Measurements from ENCODE around the gene CAMSAP3.

The CAMSAP3 gene

DNA sequence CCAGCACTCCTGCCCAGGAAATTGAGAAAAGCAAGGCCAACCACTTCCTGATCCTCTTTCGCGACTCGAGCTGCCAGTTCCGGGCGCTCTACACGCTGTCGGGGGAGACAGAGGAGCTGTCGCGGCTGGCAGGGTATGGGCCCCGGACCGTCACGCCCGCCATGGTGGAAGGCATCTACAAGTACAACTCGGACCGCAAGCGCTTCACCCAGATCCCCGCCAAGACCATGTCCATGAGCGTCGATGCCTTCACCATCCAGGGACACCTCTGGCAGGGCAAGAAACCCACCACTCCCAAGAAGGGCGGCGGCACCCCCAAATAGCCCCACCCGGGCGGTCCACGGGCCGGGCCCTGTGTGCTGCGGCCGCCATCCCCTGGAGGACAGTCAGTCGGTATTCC, 22.1 kb downstream of the CAMSAP3 start:
- TF ChIP-seq, protein P1, sequence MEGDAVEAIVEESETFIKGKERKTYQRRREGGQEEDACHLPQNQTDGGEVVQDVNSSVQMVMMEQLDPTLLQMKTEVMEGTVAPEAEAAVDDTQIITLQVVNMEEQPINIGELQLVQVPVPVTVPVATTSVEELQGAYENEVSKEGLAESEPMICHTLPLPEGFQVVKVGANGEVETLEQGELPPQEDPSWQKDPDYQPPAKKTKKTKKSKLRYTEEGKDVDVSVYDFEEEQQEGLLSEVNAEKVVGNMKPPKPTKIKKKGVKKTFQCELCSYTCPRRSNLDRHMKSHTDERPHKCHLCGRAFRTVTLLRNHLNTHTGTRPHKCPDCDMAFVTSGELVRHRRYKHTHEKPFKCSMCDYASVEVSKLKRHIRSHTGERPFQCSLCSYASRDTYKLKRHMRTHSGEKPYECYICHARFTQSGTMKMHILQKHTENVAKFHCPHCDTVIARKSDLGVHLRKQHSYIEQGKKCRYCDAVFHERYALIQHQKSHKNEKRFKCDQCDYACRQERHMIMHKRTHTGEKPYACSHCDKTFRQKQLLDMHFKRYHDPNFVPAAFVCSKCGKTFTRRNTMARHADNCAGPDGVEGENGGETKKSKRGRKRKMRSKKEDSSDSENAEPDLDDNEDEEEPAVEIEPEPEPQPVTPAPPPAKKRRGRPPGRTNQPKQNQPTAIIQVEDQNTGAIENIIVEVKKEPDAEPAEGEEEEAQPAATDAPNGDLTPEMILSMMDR (conservative IDR thresholded peaks at IDR 0.05; ENCODE audit: low read depth), result no peak
- POLR2A ChIA-PET (ENCODE audit: low non-redundant PET), result no interaction called here
- CTCF ChIA-PET, result interaction anchor here (0.6 to 1.6 kb wide), 4 partner anchors 9 to 49 kb away, joined by 3 to 7 read pairs (median 5); no protein-coding TSS in a partner anchor
- DNase-seq (ENCODE audit: low spot score), result no peak
- H3K27ac ChIP-seq, result peak overlapping the region; percentile 41

DNA sequence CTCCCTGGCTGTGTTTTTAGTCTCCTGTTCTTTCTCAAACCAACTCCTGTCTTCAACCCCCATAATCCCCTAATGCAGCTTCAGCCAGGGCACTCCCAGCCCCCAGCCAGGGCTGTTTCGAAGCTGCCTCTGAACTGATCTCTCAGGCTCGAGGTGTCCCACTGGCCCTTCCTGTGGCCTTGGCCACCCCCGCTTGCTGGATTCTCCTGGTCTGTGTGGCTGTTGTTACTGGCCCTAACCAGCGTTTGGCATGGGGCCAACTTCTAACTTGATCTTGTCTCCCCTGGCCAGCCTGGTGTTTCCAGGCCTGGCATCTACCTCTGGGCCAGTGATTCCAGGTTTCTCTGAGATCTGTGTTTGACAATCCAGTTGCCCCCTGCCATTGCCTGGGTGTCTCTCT, 22.7 kb downstream of the CAMSAP3 start:
- DNase-seq (ENCODE audit: low spot score), result no peak
- TF ChIP-seq, protein P1 (conservative IDR thresholded peaks at IDR 0.05; ENCODE audit: low read depth), result no peak
- peak overlapping the region; percentile 41 for H3K27ac ChIP-seq
- ChIA-PET CTCF (interaction anchor here (0.7 to 1.6 kb wide), 4 partner anchors 9 to 50 kb away, joined by 3 to 7 read pairs (median 6); no protein-coding TSS in a partner anchor), POLR2A (ENCODE audit: low non-redundant PET) (interaction anchor here (0.5 to 1.0 kb wide), 2 partner anchors 11 to 202 kb away, joined by 3 to 4 read pairs; no protein-coding TSS in a partner anchor)

DNA sequence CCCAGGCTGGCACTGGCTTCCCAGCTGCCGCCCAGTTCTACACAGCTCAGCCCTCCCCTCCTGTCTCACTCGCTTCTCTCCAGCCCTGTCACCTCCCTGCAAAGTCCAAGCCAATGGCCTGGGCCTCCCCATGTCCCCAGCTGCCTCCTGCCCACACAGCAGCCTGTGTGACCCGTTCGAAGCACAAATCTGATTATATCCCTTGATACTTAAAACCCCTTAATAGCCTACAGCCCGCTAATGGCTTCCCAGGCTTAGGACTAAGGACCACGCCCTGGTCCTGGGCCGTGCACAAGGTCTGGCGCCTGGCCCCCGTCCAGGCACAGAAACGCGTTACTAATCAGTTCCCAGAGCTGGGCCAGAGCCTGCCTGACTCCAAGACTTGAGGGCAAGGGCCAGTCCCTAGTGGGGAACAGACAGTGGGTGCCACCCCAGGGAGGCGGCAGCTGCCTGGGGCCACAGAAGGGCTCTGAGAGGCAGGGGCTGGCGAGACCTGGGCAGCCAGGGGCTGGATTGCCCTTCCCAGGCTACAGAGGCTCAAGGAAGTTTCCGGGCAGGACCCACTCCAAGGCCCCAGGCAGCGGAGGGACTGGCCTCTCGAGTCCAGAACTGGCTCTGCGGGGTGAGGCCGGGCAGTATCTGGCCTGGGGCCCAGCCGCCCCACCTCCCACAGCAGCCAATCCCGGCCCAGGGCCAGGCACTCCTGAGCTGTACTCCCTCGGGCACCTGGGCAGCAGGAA, 23.3 kb downstream of the CAMSAP3 start:
- TF ChIP-seq, protein P1 (conservative IDR thresholded peaks at IDR 0.05; ENCODE audit: low read depth), result no peak
- CTCF ChIA-PET, result interaction anchor here (0.6 to 2.7 kb wide), 8 partner anchors 8 to 264 kb away, joined by 3 to 10 read pairs (median 6); partner anchors contain the start of gene TRAPPC5
- H3K27ac ChIP-seq, result peak overlapping the region; percentile 41

DNA sequence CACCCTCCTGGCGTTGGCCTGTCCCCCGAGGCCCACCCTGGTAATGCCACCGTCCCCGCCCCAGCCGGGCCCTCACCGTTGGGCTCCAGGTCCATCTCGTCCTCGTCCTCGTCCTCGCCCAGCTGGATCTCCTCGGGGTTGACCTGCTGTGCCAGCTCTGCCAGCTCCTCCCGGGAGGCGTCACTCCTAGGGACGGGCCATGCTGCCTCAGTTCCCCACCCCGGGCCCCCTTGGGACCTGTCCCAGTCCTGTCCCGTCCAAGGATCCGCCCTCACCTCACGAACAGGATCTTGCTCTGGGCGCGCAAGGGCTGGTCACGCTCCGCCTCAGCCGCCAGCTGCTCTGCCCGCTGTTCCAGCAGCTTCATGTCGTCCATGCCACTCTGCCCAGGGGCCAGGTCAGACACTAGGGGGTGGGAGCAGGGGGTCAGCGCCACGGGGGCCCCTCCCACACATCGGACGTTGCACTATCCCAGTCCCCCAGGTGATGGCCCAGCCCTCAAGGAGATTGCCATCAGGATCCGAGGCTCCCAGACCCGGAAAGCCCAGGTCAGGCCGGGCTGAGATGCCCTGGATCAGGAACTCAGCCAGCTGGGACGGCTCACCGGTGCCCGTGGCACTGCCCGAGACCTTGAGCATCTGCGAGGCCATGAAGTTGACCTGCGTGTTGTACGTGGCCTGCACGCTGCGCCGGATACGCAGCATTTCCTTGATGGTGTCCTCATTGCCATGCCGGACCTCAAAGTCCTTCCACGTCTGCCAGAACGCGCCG, 24.2 kb downstream of the CAMSAP3 start:
- ChIA-PET POLR2A (ENCODE audit: low non-redundant PET) (interaction anchor here (0.9 to 1.3 kb wide), 2 partner anchors 10 to 17 kb away, joined by 3 to 5 read pairs; partner anchors contain the start of genes PET100, STXBP2 and XAB2), CTCF (interaction anchor here (0.6 to 2.7 kb wide), 7 partner anchors 12 to 265 kb away, joined by 3 to 10 read pairs (median 4); partner anchors contain the start of gene TRAPPC5)
- H3K27ac ChIP-seq, result peak overlapping the region; percentile 41
- DNase-seq (ENCODE audit: low spot score), result no peak
- TF ChIP-seq, protein P1 (conservative IDR thresholded peaks at IDR 0.05; ENCODE audit: low read depth), result no peak

More for the DNA sequence above, 23.3 kb downstream of the CAMSAP3 start:
- no peak for DNase-seq (ENCODE audit: low spot score)
- POLR2A ChIA-PET (ENCODE audit: low non-redundant PET), result interaction anchor here (0.5 to 1.3 kb wide), 4 partner anchors 11 to 201 kb away, joined by 3 to 5 read pairs (median 4); partner anchors contain the start of genes PET100, STXBP2 and XAB2

DNA sequence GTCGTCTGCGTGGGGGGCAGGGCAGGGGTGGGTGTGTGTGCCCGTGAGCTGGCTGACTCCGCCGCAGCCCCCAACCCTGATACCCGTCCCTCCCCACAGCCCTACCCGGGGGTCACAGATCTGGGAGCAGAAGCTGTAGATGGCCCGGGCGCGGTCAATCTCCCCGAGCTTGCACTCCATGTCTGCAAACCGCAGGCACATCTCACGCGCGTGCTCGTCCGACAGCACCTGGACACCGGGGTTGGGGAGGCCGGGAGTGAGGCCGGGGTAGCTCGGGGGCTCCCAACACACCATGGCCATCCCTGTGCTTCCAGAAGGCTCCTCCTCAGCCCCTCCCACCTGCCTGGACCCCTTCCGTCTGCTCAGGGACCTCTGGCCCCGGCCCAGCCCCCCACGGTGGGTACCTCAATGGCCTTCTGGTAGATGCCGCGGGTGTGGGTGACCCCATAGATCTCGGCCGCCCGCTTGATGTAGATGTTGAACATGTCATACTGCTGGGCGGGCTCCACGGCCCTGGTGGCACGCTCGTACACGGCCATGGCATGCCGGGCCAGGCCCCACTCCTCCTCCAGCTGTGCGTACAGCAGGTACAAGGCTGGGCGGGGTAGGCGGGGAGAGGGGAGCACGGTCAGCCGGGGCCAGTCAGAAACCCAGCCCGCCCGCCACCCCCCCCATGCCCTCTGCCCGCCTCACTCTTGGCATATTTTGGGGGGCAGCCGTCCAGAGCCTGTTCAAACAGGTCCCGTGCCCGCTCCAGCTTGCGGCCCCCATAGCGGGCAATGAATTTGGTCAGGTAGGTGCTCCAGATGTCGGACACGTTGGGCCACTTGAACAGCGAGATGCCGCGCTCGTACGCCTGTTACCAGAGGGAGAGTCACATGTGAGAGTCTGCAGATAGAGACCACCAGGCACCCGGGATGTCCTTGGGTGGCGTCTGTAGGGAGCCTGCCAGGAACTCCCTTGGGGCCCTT, 25.1 kb downstream of the CAMSAP3 start:
- no peak for DNase-seq (ENCODE audit: low spot score)
- ChIA-PET CTCF (interaction anchor here (0.8 to 2.7 kb wide), 5 partner anchors 12 to 180 kb away, joined by 3 to 10 read pairs (median 5); partner anchors contain the start of gene TRAPPC5), POLR2A (ENCODE audit: low non-redundant PET) (interaction anchor here (1.3 kb wide), 1 partner anchor 9 kb away, joined by 5 read pairs; the partner anchor contains the start of genes PET100 and XAB2)
- TF ChIP-seq, protein P1 (conservative IDR thresholded peaks at IDR 0.05; ENCODE audit: low read depth), result no peak
- H3K27ac ChIP-seq, result no peak overlapping the region
